NOMO-1 (cell line): ENCODE measurements around the gene WIPI1.
"Not testable (repeated sequence)": the region's sequence is repeated elsewhere in the genome, so short reads cannot be mapped to it uniquely, and the experiment has no call there.

Source experiments
- DNase-seq, 2 experiments: peaks; one replicate each; lab custom pipeline; 2025; ENCODE audit not compliant: unreplicated experiment in 2 of 2; lab: John Stamatoyannopoulos, UW

The WIPI1 gene, protein sequence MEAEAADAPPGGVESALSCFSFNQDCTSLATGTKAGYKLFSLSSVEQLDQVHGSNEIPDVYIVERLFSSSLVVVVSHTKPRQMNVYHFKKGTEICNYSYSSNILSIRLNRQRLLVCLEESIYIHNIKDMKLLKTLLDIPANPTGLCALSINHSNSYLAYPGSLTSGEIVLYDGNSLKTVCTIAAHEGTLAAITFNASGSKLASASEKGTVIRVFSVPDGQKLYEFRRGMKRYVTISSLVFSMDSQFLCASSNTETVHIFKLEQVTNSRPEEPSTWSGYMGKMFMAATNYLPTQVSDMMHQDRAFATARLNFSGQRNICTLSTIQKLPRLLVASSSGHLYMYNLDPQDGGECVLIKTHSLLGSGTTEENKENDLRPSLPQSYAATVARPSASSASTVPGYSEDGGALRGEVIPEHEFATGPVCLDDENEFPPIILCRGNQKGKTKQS

DNA sequence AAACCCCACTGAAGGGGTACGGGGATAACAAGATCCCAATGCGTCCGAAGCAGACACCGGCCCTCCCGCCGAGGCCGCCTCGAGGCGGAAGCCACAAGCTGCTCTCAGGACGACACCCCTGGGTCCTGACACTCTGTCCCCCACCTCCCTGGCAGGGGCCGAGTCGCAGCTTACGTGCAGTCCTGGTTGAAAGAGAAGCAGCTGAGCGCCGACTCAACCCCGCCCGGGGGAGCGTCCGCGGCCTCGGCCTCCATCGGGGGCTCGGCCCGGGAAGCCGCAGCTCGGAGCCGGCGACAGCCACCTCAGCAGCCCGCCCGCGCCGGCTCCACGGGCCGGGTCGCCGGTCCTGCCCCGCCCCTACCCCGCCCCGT is at the start of gene WIPI1:
Gene WIPI1 (minus strand): TSS at position 329 of the 371 bp plus-strand sequence. CDS start 75 bp downstream, at position 254.
- DNase-seq: peak in 1 of 2 experiments; percentile 29

DNA sequence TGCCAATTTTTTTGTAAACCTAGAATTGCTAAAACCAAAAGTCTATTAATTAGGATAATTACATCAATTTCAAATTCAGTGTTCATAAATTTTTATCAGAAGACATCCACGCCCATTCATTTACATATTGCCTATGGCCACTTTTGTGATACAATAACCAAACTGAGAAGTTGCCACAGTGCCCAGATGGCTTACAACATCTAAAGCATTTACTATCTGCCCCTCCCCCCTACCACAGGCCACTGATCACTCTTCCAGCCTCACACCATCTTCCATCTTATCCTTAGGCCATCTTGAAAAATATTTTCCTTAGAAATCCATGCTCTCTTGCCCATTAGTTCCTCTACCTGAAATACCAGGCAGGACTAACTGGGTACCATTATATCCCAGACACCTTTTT is 48.7 kb upstream of the WIPI1 start:
- DNase-seq: peak; percentile 10 to 18

DNA sequence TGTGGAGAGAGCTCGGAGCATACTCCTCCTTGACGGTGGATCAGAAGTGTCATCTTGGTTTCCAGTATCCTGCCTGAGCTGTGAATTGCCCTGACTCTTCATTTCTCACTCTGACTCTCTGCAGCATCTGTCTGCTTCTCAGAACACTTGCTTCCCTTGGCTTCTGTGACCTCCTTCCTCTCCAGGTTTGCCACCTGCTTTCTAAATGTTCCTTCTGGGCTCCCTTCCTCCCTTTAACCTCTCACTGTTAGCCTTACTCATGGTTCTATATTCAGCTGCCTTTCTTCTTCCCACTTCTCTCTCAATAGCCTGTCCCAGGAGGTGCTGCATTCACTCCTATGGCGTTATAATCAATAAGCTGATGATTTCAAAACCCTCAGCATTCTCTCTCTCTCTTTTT is 43.8 kb upstream of the WIPI1 start:
- no peak for DNase-seq

DNA sequence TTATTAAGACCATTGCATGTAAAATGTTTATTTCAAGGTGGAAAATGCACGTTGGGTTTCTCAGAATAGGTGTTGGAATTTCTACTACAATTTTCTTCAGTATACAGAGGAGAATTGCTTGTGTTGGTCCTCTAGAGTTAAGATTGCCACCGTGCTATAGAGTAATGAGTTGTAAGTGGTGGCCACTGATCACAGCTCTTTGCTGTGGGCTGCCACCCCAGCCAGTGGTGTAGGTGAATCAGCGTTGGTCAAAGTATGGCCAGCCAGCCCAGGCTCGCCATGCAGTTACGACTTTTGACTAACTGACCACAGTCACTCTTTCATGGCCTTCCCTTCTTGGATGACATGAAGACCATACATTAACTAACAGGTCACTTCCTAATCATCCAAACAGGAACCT is 42.3 kb upstream of the WIPI1 start:
- DNase-seq: no peak

DNA sequence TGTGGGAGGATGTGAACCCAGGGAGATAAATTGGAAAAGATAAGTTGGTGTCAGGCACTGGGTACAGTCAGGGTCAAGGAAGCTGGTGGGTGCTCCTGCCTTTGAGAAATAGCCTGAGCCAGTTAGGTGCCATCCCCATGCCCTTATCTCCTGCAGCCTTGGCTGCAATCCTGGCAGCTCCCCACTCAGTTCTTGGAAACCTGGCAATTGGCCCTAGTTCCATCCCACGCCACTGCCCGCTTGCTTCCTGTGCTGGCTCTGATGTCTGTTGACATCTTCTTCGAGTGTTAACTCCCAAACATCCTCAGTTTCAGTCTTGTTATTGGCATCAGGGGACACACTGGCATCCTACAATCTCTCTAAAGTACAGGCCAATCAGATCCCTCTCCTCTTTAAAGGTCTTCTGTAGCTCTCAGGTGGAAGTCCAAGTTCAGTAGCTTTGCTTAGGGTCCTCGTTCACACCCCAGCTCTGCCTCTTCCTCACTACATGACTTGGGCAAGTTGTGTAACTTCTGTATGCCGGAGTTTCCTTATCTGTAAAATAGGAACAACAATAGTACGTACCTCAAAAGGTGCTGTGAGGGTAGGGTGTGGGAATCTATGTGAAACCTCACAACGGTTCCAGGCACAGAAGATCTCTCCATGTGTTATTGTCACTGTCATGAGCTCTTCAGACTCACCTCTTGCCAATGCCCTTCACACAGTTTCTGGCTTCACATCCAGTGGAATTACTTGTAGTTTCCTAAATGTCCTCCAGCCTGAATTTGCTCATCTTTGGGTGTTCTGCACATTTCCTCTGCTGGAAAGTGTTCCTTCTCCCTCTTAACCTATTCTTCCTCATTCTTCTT is 41.4 kb upstream of the WIPI1 start:
- peak in 1 of 2 experiments; percentile 44 for DNase-seq

DNA sequence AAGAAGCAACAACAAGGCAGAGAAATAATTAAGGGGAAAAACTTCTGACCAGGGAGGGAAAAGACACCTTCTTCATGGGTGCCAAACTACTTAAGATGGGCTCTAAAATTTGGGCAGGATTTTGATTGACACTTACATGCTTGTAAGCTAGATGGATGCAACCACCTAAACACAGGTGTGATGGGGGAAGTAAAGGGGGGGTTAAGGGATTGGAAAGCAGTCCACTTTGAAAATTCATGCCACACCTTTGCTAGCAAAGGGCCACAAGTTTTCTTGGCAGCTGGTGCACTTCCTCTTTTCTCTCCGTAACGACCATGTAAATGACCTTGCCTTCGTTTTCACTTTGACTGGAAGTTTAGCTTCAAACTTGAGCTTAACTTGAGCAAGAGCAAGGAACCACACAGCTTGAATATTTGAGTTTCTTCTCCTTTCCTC is 40.6 kb upstream of the WIPI1 start:
- DNase-seq: peak; percentile 76 to 97

DNA sequence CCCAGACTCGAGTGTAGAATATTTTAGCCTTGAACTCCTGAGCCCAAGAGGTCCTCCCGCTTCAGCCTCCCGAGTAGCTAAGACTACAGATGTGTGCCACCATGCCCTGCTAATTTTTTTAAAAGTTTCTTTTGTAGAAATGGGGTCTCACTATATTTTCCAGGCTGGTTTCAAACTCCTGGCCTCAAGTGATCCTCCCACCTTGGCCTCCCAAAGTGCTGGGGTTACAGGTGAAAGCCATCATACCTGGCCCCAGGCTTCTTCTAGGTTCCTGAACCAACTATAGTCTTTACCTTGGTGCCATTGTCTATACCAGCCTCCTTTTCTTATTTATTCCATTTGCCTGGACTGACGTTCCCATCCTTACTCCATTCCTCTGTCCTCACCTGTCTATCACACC is 37.8 kb upstream of the WIPI1 start:
- DNase-seq: no peak

DNA sequence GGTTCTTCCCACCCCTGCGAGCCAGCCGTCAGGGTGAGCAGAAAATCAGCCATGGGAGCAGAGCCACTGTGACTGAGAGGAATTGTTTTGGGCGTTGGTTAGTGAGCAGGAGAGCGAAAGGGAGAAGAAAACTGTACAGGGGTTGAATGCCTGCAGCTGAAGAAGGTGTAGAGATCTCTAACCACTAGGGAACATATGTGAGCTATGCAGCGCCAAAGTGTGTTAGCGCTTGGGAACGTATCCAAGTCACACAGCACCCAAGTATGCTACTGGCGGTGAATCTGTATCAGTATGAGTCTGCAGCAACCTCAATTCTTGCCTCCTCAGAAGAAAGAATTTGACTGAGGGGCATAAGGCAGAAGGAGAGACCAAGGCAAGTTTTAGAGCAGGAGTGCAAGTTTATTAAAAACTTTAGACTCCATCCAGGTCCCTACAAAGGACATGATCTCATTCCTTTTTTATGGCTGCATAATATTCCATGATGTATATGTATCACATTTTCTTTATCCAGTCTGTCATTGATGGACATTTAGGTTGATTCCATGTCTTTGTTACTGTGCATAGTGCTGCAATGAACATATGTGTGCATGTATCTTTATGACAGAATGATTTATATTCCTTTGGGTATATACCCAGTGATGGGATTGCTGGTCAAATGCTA is 35.2 kb upstream of the WIPI1 start:
- DNase-seq: not testable (repeated sequence)

DNA sequence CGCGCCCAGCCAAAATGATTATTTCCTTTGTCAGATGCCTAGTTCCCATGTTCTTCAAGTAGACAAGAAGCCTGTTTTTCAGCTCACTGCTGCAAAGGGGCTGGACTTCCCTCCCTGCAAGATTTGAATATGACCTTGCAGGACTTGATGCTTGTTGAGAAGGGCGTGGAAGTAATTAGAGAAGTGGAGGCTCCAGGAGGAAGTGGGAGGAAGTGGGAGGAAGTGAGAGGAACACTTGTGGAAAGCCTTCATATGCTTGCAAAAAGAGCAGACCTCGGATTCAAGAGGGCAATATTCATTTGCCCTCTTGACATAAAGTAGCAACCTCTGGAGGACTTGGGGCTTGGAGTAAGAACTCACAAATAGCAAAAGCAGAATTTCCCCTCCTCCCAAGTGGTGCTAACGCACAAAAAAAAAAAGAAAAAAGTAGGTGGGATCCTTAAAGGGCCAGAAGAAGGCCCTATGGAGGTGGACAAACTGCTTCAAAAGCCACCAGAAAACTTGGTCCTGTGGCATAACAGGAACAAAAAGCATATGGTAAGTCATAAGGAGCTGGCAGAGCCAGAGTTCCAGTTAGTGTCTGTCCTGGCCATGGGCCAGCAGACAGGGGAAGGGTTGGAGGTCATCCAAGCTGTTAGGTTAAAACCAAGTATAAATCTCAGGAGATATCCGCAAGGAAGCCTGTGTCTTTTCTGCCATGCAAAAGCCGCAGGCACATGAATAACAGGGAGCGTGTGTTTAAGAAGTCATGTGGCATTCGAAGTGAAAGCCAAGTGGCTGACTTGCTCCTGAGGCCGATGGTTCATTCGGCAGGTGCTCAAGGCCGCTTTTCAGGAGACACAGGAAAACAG is 34.3 kb upstream of the WIPI1 start:
- DNase-seq: peak; percentile 80 to 88

DNA sequence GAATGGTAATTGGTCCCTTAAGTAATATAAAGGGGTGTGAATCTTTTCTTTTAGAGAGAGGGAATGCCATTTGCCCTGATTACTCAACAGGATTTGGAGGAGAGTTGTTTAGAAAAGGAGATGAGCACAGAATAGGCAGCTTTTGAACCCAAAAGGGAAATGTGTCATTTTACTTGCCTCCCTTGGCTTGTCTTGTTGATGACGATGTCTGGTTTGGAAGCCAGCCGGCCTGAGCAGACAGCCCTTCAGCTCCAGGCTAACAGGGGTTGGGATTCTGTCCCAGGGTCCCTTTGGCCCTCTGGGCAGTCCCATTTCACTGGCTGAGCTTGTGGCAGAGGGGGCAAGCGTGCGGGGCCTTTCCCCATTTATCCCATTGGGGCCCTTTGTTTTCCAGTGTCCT is 32.6 kb upstream of the WIPI1 start:
- no peak for DNase-seq

DNA sequence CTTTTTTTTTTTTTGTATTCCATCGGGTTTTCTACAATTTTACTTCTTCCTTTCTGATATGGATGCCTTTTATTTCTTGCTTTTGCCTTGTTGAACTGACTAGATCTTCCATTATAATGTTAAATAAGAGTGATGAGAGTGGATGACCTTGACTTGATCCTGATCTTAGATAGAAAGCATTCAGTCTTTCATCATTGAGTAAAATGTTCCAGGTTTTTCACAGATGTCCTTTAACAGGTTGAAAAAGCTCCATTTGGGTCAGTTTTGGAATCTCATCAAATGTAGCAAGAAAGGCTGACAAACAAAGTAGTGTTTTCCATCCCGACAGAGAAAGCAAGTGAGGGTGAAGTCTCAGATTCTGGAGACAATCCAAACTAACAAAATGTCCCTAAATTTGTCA is 27.2 kb upstream of the WIPI1 start:
- no peak for DNase-seq

DNA sequence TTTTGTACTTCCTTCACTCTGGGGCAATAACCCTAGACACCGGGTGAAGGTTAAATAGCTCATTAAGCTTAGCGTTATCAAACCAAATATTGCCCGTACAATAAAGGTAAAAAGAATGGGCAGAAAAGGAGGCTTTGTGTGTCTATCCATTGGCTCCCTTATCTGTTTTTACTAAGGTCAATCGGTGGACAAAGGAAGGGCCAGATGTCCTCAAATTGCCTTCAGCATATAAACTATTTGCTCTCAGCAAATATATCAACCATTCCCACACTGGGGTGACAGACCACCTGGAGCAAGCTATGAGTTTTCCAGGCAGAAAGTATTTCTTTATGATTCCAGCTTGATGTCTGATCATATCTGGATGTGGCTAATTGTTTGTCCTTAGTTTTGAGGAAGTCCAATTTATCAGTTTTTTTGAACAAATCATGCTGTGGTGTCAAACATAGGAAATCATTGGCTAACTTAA is 25.3 kb upstream of the WIPI1 start:
- DNase-seq: no peak

DNA sequence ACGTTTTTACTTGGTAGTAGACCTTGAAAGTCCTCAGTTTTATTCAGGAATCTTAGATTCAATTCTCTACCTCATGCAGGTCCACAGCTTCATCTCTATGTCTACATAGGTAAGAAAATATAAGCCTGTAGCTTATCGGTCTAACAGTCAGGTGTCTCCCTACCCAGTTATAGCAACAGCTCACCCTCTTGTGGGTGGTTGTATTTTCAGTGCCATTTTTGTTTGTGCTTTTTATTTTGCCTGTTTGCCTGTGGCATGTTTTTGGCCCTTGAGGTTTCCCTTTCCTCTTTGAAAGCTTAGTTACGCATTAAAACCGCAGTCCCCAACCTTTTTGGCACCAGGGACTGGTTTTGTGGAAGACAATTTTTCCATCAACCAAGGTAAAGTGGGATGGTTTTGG is 23.6 kb upstream of the WIPI1 start:
- DNase-seq: no peak

DNA sequence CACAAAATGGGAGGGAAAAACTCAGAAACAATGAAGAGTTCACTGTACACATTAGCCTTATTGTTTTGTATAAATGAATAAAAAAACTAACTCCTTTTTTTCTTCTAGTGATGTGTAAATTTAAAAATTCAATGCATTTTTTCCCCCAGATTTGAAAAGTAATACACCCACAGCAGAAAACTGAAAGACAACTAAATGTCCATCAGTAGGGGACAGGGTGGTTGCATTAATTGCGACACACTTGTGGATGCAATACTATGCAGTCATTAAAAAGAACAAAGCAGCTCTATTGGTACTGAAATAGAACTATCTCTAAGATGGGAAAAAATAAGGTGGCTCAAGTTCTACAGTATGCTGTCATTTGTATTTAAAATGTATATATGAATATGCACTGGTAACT is 13.7 kb upstream of the WIPI1 start:
- DNase-seq: no peak

DNA sequence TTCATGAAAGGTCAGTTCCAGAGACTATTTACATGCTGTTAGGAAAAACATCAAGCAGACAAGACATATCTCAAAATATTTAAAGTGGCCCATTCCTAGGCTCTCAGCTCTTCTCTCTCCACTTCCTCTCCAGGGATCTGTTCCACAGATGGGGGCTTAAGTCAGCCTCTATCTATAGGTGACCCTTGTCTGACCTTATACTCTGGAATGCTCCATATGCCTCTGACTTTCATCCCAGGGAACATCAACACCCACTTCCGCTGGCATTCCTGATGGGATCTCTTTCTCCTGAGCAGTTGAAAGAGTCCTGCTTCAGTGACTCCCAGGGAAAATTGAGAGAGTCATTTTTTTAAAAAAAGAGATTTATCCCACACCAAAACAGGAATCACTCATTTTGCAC is 11.5 kb upstream of the WIPI1 start:
- DNase-seq: no peak

DNA sequence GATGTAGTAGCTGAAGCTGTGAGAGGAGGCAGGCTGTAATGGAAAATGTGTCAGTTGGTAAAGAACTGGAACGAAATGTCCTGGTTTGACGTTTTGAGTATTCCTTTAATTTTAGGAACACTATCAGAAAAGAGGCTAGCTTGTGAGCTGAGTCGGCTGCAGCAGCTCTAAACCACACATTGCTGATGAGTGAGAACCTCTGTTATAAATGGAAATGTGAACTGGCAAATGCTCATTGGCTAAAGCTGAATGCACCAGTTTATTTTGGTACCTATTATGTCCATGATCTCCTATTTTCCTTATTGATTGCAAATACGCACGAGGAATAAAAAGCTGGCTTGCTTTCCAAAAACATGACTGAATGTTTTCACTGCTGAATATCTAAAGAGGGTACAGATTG is 11.0 kb upstream of the WIPI1 start:
- no peak for DNase-seq

DNA sequence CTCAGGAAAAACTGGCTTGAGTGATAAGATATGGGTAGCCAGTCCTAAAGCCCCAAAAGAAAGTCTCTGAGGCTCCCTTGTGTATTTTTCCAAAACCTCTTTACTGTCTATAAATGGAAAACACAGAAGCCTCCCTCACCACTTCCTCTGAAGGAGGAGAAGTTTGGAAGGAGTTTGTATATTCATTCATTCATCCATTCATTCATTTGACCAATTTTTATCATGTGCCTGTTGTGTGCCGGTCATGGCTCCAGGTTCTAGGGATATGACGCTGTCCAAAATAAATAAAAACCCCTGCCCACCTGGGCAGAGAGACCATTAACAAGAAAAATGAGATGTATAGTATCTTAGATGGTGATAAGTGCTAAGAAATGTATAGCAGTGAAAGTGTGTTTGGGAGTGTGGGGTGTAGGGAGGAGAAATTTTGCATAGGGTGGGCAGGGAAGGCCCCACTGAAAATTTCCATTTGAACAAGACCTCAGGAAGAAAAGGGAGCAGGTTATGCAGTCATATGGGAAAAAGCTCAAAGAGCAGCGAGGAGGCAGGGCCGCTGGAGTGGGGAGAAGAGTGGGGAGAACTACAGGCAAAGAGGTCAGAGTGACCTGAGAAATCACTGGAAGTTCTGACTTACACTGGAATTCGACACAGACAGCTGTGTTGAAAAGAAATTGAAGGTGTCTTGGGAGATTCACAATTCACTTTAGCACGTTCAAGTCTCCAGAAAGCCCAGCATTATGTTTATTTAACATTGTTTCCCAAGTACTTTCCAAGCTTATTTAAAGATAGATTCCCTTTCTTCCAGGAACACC is 6.1 kb upstream of the WIPI1 start:
- no peak for DNase-seq

DNA sequence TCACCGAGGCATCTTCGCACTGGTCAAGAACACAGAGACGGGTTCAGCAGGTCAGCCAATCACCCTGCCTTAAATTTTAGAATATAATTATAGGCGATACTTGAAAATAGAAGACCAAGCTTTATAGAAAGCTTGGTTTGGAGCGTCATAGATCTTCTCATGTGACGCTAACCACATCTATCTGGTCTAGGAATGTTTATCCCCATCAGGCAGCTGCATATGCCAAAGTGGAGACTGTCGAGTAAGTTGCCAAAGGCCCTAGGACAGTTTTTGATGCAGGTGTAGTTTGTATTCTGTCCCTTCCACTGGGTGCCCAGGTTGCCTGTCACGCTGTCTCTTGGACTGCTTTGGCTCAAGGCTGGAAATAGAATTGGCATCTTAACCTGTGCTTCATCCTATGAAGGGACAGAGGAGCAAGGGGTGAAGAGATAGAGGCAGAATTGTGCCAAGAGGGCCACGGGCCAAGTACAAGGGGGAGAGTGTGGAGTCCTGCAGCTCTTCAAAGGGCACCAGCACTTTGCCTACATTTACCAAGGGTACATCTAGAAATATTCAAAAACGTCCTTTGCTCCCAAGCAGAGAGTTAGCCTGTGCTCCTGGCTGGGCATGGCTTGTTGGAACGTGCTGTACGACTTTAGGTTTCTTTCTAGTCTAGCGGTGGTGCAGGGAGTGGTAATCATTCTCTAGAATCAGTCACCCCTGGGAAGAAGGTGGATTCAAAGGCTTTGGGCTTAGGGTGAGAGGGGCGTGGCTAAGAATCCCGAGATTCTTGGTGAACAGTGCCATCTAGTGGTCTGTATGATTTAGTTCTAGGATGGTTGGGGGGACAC is 5.3 kb upstream of the WIPI1 start:
- DNase-seq: peak; percentile 71 to 81

DNA sequence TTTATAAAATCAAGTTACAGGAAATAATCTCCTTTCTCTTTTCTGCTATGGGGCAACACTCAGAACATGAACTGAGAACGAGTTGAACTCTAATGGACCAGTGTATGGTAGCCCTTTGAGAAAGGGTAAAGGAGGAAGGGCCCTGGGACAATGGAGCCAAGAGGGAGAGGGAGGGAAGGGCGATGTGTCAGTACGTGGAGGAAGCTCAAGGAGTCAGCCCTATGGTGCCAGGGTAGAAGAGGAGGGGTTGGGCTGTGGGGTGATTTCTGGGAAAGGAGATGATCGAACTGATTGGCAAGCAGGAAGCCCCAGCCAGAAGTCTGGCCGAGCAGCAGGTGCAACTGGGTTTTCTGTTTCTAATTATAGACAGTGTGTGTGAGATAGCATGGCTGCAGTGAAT is 4.3 kb upstream of the WIPI1 start:
- DNase-seq: no peak
